SK-N-SH treated with all-trans-retinoic acid at 6 μM for 48 hours (cell line): ENCODE measurements around the gene DYNLT2.

Experiments used
- ATAC-seq: fragments of 200-7000 bp; cut with Tn5 transposase; 3 replicates; pipeline ENCODE4 v1.9.1; 2020; ENCODE audit warnings: mild to moderate bottlenecking, moderate library complexity
- ARNTL ChIP-seq: fragments of 450-650 bp; formaldehyde crosslinking; IDR thresholded peaks from 2 replicates; pipeline ENCODE4 v1.5.0; 2020; ENCODE audit warnings: low read depth, mild to moderate bottlenecking, moderate library complexity, borderline replicate concordance
- CREB5 ChIP-seq: fragments of 250-450 bp; sonication (Bioruptor Pico); IDR thresholded peaks from 2 replicates; pipeline ENCODE4 v1.5.1; 2020; ENCODE audit warnings: low read depth, mild to moderate bottlenecking, moderate library complexity
- CSDC2 ChIP-seq: fragments of 250-450 bp; sonication (Bioruptor Pico); IDR thresholded peaks from 2 replicates; pipeline ENCODE4 v1.5.0; 2020; ENCODE audit warnings: mild to moderate bottlenecking, moderate library complexity
- CSRNP3 ChIP-seq: fragments of 250-450 bp; sonication (Bioruptor Pico); IDR thresholded peaks from 2 replicates; pipeline ENCODE4 v1.5.1; 2021; ENCODE audit warnings: mild to moderate bottlenecking, moderate library complexity
- ESRRG ChIP-seq: fragments of 250-450 bp; sonication (Bioruptor Pico); IDR thresholded peaks from 2 replicates; pipeline ENCODE4 v1.6.1; 2021; ENCODE audit warnings: mild to moderate bottlenecking
- GLIS3 ChIP-seq: fragments of 250-450 bp; sonication (Bioruptor Pico); IDR thresholded peaks from 2 replicates; pipeline ENCODE4 v1.5.0; 2020; ENCODE audit warnings: mild to moderate bottlenecking, moderate library complexity
- ISL1 ChIP-seq: fragments of 250-450 bp; sonication (Bioruptor Pico); IDR thresholded peaks from 2 replicates; pipeline ENCODE4 v2.1.2; 2022; ENCODE audit warnings: mild to moderate bottlenecking, moderate library complexity
- OSR1 ChIP-seq: fragments of 250-450 bp; sonication (Bioruptor Pico); IDR thresholded peaks from 2 replicates; pipeline ENCODE4 v1.8.0; 2022; ENCODE audit warnings: moderate library complexity, mild to moderate bottlenecking, inconsistent platforms
- POU6F1 ChIP-seq: fragments of 250-450 bp; sonication (Bioruptor Pico); IDR thresholded peaks from 2 replicates; pipeline ENCODE4 v1.8.0; 2021; ENCODE audit warnings: low read depth, mild to moderate bottlenecking, moderate library complexity, borderline replicate concordance
- PPARA ChIP-seq: fragments of 250-450 bp; sonication (Bioruptor Pico); IDR thresholded peaks from 2 replicates; pipeline ENCODE4 v1.5.0; 2020; ENCODE audit warnings: mild to moderate bottlenecking, borderline replicate concordance
- SNAI2 ChIP-seq: fragments of 250-450 bp; sonication (Bioruptor Pico); IDR thresholded peaks from 2 replicates; pipeline ENCODE4 v1.5.0; 2020; ENCODE audit warnings: mild to moderate bottlenecking, moderate library complexity
- TCF4 ChIP-seq: fragments of 250-450 bp; sonication (Bioruptor Pico); IDR thresholded peaks from 2 replicates; pipeline ENCODE4 v1.8.0; 2021; ENCODE audit warnings: mild to moderate bottlenecking, moderate library complexity, borderline replicate concordance
- TOX ChIP-seq: fragments of 250-450 bp; sonication (Bioruptor Pico); IDR thresholded peaks from 2 replicates; pipeline ENCODE4 v1.8.0; 2021; ENCODE audit warnings: mild to moderate bottlenecking, moderate library complexity, borderline replicate concordance
- TSHZ2 ChIP-seq: fragments of 250-450 bp; sonication (Bioruptor Pico); IDR thresholded peaks from 2 replicates; pipeline ENCODE4 v1.5.0; 2020; ENCODE audit warnings: mild to moderate bottlenecking, moderate library complexity
- ZC3H10 ChIP-seq: fragments of 250-450 bp; sonication (Bioruptor Pico); IDR thresholded peaks from 2 replicates; pipeline ENCODE4 v1.5.1; 2021; ENCODE audit warnings: mild to moderate bottlenecking, moderate library complexity
- ZFP3 ChIP-seq: fragments of 250-450 bp; sonication (Bioruptor Pico); IDR thresholded peaks from 2 replicates; pipeline ENCODE4 v1.5.0; 2020; ENCODE audit warnings: mild to moderate bottlenecking, moderate library complexity
- ZNF565 ChIP-seq: fragments of 450-650 bp; formaldehyde crosslinking; conservative IDR thresholded peaks from 2 replicates; pipeline ENCODE4 v1.5.0; 2020; ENCODE audit warnings: low read depth, mild to moderate bottlenecking, moderate library complexity
- ZNF70 ChIP-seq: fragments of 450-650 bp; formaldehyde crosslinking; IDR thresholded peaks from 2 replicates; pipeline ENCODE4 v1.5.0; 2020; ENCODE audit warnings: mild to moderate bottlenecking, moderate library complexity
- ZNF8 ChIP-seq: fragments of 450-650 bp; formaldehyde crosslinking; IDR thresholded peaks from 2 replicates; pipeline ENCODE4 v1.5.0; 2020; ENCODE audit warnings: mild to moderate bottlenecking, moderate library complexity
- TF ChIP-seq, protein P1 (sequence below): fragments of 250-450 bp; sonication (Bioruptor Pico); IDR thresholded peaks from 2 replicates; pipeline ENCODE4 v1.8.0; 2020; ENCODE audit warnings: mild to moderate bottlenecking, moderate library complexity, borderline replicate concordance

The DYNLT2 gene

GRCh38 chr6:169788809-169789145 is 37.4 kb upstream of the DYNLT2 start:
- TF ChIP-seq CREB5 (CRISPR knock-in tag) (no peak), CSDC2 (CRISPR knock-in tag) (no peak)
- ATAC-seq, result no peak

GRCh38 chr6:169787797-169788196 is 36.4 kb upstream of the DYNLT2 start:
- TF ChIP-seq CREB5 (CRISPR knock-in tag) (no peak), ISL1 (CRISPR knock-in tag) (no peak), ESRRG (CRISPR knock-in tag) (no peak), PPARA (CRISPR knock-in tag) (no peak), CSRNP3 (CRISPR knock-in tag) (no peak), TSHZ2 (CRISPR knock-in tag) (no peak), TOX (CRISPR knock-in tag) (no peak), TCF4 (CRISPR knock-in tag) (no peak), POU6F1 (no peak), SNAI2 (CRISPR knock-in tag) (no peak), ZNF565 (no peak), OSR1 (CRISPR knock-in tag) (no peak), CSDC2 (CRISPR knock-in tag) (no peak), ARNTL (no peak), ZC3H10 (no peak), ZNF8 (no peak), GLIS3 (CRISPR knock-in tag) (no peak), ZNF70 (no peak)
- TF ChIP-seq, protein P1, sequence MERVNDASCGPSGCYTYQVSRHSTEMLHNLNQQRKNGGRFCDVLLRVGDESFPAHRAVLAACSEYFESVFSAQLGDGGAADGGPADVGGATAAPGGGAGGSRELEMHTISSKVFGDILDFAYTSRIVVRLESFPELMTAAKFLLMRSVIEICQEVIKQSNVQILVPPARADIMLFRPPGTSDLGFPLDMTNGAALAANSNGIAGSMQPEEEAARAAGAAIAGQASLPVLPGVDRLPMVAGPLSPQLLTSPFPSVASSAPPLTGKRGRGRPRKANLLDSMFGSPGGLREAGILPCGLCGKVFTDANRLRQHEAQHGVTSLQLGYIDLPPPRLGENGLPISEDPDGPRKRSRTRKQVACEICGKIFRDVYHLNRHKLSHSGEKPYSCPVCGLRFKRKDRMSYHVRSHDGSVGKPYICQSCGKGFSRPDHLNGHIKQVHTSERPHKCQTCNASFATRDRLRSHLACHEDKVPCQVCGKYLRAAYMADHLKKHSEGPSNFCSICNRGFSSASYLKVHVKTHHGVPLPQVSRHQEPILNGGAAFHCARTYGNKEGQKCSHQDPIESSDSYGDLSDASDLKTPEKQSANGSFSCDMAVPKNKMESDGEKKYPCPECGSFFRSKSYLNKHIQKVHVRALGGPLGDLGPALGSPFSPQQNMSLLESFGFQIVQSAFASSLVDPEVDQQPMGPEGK, result no peak
- ATAC-seq, result no peak

GRCh38 chr6:169786349-169786748 is 35.0 kb upstream of the DYNLT2 start:
- ATAC-seq, result no peak
- TF ChIP-seq TCF4 (CRISPR knock-in tag), result no peak
- TF ChIP-seq, protein P1, result no peak
- TF ChIP-seq ZC3H10, result no peak
- TF ChIP-seq SNAI2 (CRISPR knock-in tag), result no peak
- TF ChIP-seq ESRRG (CRISPR knock-in tag), result no peak
- no peak for TF ChIP-seq ZNF8
- TF ChIP-seq PPARA (CRISPR knock-in tag), result no peak
- no peak for TF ChIP-seq GLIS3 (CRISPR knock-in tag)
- TF ChIP-seq ZFP3 (CRISPR knock-in tag), result no peak
- TF ChIP-seq POU6F1, result no peak
- TF ChIP-seq ARNTL, result no peak
- no peak for TF ChIP-seq TSHZ2 (CRISPR knock-in tag)
